Activated CD8-positive, alpha-beta memory T cell treated with anti-CD3 and anti-CD28 coated beads for 1 hour (primary cell): Measurements from ENCODE around the gene MLLT3.

Experiments used
- DNase-seq, 2 donors: peaks; one replicate each; pipeline ENCODE4 v3.0.0-alpha.2; 2020; ENCODE audit warnings: low read depth in 1 of 2; ENCODE audit errors: extremely low read depth in 1 of 2

MLLT3 gene

GRCh38 chr9:20436476-20437195 is 185.7 kb downstream of the MLLT3 start:
- DNase-seq = no peak

DNA sequence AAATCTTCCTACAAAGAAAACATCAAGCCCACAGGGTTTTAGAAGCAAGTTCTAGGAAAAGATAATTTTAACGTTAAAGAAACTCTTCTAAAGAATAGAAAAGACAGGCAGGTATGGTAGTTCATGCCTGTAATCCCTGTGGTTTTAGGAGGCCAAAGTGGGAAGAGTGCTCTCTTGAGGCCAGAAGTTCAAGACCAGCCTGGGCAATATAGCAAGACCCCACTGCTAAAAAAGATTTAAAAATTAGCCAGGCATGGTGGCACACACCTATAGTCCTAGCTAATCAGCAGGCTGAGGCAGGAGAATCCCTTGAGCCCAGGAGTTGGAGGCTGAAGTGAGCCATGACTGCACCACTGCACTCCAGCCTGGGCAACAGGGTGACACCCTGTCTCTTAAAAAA is 193.3 kb downstream of the MLLT3 start:
- no peak for DNase-seq

DNA sequence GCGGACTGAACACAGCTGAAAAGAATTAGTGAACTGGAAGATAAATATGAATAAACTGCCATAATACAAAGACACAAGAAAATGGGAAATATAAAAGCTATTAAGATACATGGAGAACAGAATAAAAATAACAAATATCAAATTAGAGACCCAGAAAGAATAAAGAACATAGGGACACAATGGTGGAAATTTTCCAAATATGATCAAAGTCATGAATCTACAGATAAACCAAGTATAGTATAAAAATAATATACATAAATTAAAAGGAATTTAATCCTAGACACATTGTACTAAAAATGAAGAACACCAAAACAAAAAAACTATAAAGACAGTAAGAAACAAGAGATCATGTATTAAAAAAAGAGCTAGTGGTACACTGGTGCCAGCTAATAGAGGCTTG is 194.9 kb downstream of the MLLT3 start:
- DNase-seq = no peak

- DNase-seq = no peak
Observed at GRCh38 chr9:20426019-20426418, 196.3 kb downstream of the MLLT3 start.

- DNase-seq = no peak
Observed at GRCh38 chr9:20419533-20419932, 202.8 kb downstream of the MLLT3 start.

- DNase-seq = no peak
Observed at GRCh38 chr9:20418485-20418884, 203.8 kb downstream of the MLLT3 start.

GRCh38 chr9:20417373-20418080 is 204.8 kb downstream of the MLLT3 start:
- DNase-seq = no peak

GRCh38 chr9:20414150-20414549 is 208.1 kb downstream of the MLLT3 start:
- no peak for DNase-seq

- DNase-seq = no peak
Observed at GRCh38 chr9:20409321-20410092, 212.8 kb downstream of the MLLT3 start.

DNA sequence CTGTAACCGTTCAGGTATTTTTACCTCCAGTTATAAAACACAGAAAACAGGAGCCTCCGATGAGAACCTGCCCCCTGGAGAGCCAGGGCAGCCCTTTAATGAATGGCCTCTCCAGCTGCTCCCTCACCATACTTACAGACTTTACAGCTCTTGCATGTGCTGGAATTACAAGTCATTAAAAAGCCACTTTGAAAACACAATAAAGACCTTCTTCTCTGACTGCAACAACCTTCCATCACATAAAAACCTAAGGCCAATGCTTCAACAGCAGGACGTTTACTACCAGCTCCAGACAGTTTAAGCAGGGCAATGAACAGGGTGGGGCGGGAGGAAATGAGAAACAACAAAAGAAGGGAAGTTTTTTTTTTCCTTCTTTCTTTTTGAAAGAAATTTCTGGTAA is 213.8 kb downstream of the MLLT3 start:
- DNase-seq = no peak

GRCh38 chr9:20407013-20407412 is 215.3 kb downstream of the MLLT3 start:
- no peak for DNase-seq

GRCh38 chr9:20406344-20406743 is 216.0 kb downstream of the MLLT3 start:
- no peak for DNase-seq

GRCh38 chr9:20405616-20406015 is 216.7 kb downstream of the MLLT3 start:
- no peak for DNase-seq

- no peak for DNase-seq
Observed at GRCh38 chr9:20405078-20405477, 217.2 kb downstream of the MLLT3 start.

DNA sequence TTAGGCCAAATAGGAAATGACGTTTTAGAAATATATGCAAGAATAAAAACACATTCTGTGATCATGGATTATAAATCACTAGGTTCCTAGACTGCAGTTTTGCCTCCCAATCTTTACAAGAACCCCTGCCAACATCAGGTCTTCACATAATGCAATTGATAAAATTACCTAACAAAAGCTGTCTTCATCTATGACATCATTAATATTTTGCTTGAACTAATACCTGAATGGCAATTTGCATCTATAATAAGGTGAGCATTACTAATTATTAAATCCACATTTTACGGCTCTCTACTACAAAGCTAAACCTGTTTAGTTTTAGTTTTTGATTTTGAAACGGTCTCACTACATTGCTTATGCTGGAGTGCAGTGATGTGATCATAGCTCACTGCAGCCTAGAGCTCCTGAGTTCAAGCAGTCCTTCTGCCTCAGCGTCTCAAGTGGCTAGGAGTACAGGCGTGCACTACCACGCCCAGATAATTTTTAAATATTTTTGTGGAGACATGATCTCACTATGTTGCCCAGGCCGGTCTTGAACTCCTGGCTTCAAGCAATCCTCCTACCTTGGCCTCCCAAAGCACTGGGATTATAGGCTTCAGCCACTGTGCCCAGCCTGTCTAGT is 218.0 kb downstream of the MLLT3 start:
- DNase-seq = no peak

DNA sequence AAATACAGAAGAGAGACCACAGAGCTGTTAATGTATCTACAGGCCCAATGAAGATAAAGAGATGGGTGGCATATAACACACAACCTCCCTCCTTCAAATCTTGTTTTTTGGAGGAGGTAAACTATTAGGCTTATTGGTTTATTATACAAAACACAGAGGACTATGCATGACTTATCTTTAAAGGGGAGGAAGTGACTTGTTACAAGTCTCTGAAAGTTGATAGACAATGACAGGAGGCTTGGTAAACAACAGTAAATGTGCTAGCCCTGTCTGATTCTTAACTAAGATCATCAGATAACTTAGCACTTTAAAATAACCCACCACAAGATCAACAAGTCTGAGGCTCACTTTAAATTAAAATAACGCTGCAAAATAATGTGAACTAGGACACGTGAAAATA is 219.0 kb downstream of the MLLT3 start:
- no peak for DNase-seq

DNA sequence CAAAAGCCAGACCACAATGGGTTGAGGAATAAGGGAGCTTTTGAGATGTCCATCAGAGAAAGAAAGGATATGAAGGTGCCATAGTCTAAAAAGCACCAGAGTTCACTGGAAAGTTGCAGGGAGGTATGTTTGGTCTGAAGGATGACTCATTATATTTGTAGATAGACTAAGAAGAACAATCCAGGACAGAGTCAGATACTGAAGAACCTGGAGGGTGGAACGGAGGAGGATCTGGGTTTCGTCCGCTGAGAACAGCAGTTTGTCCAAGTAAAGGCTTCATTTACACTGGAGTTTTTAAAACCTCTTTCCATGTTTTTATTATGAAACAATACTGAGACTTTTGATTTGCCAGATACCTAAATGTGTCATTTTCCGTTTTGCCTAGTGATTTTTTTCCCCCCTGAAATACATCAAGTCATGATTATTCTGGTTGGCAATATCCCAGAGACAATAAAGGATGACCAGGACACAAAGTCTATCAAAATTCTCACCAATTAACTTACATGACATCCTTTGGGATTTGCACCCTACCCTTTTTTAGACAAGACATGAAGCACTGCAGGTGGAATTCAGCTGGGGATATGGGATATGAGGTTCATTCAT is 219.9 kb downstream of the MLLT3 start:
- no peak for DNase-seq

- no peak for DNase-seq
Observed at GRCh38 chr9:20398536-20399338, 223.6 kb downstream of the MLLT3 start.

- no peak for DNase-seq
Observed at GRCh38 chr9:20397348-20397747, 225.0 kb downstream of the MLLT3 start.

GRCh38 chr9:20396509-20396908 is 225.8 kb downstream of the MLLT3 start:
- no peak for DNase-seq
